ENCODE data around the gene MAP2K3.

The MAP2K3 gene

DNA sequence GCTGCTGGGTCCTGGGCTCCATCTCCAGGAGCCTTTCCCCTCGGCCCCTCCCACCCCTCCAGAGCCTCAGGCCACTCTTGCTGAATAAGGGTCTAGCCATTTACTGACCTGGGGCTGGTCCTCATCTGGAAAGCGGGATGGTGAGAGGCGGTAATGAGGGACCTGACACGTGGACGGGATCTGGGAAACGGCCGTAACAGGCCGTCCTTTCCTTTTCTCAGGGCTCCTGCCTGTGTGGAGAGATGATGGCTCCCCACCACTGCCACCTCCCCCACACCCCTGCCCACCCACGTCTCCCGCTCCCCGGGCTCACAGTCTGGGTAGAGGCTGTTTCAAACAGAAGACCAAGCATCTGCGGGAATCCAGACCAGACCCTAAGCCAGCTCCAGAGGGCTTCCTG lies 71.1 kb downstream of the MAP2K3 start:
- no peak for DNase-seq

DNA sequence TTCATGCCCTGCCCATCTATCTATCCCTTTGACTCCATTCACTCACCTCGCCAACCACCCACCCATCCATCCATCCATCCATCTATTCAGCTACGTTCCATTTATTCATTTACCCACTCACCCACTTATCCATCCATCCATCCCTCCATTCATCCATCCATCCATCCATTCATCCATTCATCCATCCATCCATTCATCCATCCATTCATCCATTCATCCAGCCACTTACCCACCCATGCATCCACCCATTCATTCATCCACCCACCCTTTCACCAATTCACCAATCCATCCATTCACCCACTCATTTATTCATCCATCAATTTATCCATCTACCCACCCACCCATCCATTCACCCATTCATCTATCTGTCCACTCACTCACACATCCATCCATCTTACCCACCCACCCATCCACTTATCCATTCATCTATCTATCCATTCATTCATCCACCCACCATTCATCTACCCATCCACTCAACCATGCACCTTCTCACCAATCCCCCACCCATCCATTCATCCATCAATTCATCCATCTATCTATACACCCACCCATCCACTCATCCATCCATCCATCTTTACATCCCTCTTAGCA lies 72.1 kb downstream of the MAP2K3 start:
- DNase-seq, result no peak

DNA sequence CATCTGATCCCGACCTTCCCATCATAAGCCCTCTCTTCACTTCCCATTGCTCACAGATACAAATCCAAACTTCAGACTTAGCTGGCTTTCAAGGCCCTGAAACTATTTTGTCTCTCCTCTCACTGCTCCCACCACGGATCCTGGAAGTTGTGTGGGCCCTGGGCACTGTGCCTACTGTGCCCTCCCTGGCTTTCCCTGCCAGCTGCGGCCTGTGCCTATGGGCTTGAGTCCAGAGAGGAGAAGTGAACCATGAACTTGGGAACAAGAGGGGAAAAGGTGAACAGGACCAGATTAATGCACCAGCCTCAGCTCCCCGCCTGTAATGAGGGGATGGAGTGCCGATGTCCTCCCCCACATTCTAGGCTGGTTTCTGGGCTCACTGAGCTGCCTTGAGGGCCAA lies 72.8 kb downstream of the MAP2K3 start:
- no peak for DNase-seq

GRCh38 chr17:21357696-21358656 lies 73.5 kb downstream of the MAP2K3 start:
- no peak for DNase-seq

DNA sequence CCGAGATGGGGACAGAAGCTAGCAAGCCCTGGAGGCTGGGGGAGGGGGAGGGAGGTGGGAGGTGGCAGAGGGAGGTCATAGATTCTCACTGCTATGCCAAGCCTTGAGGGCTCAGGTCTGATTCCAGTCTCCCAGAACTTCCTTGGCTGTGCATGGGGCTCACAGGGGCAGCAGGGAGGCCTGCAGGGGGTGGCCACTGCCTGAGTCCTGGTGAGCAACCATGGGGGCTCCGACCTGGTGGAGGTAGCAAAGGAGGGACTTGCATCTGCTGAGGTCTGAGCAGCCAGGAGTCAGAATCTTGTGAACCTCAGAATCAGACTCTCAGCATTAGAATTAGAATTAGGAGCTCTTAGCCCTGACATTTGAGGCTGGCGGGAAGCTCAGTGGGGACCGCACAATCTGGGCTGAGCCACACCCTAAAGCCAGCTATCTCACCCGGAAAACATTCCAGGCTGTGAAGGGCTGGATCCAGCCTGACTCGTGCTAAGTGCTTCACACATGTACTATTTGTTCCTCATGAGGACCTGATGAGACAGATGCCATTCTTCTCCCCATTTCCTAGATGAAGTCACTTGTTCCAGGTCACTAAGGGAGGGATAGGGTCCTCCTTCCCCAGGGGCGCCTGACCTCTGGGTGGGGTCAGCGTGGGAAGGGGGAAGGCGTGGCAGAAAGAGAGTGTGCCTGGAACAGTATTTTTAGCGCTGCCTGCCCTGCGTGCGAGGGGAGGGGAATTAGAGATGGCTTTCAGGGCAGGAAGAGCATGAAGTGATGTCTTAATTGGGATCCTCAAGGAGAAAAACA lies 74.4 kb downstream of the MAP2K3 start:
- DNase-seq, result no peak

GRCh38 chr17:21359483-21359840 lies 75.0 kb downstream of the MAP2K3 start:
- DNase-seq, result no peak

DNA sequence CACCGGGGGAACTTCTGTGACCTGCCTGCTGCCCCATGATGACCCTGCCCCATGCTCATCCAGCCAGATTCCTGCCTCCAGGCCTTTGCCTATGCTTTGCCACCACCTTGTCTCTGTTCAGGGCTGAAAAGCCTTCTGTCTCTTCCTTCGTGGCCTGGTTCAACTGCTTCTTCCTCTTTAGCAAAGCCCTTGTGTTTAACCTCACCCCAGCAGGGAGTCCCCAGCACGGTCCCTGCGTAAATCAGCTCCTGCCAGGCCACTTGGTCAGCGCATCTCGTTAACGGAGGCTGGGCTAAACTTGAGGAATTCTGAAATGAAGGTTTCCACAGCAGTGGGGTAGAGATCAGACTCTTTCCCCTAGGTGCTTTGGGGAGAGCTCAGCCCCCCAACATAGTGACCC lies 75.5 kb downstream of the MAP2K3 start:
- DNase-seq, result no peak

DNA sequence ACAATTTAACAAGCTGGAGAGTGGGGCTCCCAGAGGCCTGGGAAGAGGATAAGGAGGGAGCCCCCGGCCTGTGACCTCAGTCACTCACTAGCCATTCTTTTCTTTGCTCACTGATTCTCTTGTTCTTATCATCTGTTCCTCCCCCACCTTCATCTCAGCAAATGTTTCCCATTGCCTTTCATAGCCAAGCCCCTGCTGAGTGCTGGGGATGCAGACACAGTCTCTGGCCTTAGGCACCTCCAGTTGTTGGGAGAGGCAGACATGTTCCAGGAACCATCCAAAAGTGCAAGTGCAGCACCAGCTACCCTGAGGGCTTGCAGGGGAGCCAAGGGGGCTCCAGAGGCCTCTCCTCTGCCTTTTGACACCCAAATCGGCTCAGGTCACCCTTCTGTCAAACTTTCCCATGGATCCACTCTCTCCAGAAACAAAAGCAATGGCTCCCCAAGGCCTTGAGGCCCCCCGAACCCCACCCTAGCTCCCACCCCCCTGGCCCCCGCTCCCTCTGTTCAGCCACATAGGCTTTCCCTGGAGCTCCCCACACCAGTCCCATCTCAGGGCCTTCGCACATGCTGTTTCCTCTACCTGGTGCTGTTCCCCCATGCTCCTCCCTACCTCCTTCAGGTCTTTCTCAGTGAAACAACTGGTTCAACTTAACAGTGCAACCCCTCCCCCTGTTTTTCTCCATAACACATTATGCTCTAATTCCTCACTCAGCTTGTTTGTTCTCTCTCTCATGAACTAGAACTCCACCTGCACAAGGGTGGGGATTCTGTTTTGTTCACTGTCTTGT lies 76.7 kb downstream of the MAP2K3 start:
- DNase-seq, result no peak

GRCh38 chr17:21362331-21362931 lies 77.9 kb downstream of the MAP2K3 start:
- no peak for DNase-seq

- no peak for DNase-seq
Observed at GRCh38 chr17:21363776-21364642, 79.5 kb downstream of the MAP2K3 start.

Measured in NCI-H1436 (cell line).